ENCODE measurements around the gene PLCD3. TPM values are rescaled to one million over a fixed set of nuclear protein-coding genes. Genes with fewer than 3 reads are reported as not detected.

PLCD3 gene
- total RNA-seq, 1 experiment from 2014 or later = 55.8 TPM

DNA sequence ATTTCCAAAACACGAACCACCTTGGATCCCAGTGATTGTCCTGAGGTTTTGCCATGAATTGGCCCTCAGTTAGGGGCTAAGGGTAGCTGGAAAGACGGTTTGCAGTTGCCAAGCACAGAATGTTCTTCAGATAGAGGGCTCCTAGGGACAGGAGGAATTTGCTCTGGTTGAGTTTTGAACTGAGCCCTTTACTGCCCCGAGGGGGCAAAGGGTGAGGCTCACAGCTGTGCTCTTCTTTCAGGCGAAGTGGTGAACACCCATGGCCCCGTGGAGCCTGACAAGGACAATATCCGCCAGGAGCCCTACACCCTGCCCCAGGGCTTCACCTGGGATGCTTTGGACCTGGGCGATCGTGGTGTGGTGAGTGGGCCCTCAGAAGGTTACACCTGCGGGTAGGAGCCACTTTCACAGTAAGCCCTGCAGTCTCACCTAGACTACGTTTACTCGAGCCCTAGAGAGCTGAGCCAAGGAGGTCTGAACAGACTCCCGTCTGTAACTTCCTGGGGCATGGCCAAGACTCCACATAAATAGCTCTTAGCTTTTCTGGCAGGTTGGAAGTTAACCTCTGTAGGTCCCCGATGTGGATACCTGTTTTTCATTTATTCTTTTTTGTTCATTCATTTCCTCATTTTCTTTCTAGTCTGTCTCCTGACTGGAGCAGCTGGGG lies 38.7 kb downstream of the PLCD3 start:
- peaks cover 7% of the 10 kb centered on the region for H3K4me1 Mint-ChIP-seq
- H3K27ac Mint-ChIP-seq = no peak overlapping the region
- ATAC-seq = no peak
- no peak overlapping the region for H3K4me3 Mint-ChIP-seq
- no peak for DNase-seq (ENCODE audit: low spot score)
- no peak for TF ChIP-seq TEAD1 (CRISPR knock-in tag; IDR thresholded peaks at IDR 0.05)
- TF ChIP-seq, protein P1, sequence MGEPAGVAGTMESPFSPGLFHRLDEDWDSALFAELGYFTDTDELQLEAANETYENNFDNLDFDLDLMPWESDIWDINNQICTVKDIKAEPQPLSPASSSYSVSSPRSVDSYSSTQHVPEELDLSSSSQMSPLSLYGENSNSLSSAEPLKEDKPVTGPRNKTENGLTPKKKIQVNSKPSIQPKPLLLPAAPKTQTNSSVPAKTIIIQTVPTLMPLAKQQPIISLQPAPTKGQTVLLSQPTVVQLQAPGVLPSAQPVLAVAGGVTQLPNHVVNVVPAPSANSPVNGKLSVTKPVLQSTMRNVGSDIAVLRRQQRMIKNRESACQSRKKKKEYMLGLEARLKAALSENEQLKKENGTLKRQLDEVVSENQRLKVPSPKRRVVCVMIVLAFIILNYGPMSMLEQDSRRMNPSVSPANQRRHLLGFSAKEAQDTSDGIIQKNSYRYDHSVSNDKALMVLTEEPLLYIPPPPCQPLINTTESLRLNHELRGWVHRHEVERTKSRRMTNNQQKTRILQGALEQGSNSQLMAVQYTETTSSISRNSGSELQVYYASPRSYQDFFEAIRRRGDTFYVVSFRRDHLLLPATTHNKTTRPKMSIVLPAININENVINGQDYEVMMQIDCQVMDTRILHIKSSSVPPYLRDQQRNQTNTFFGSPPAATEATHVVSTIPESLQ (CRISPR knock-in tag; IDR thresholded peaks at IDR 0.05) = no peak
- TF ChIP-seq ZNF671 (CRISPR knock-in tag; IDR thresholded peaks at IDR 0.05) = no peak
- no peak for TF ChIP-seq IRF2 (CRISPR knock-in tag; IDR thresholded peaks at IDR 0.05; ENCODE audit: borderline replicate concordance, low read depth)
- H3K9me3 Mint-ChIP-seq = no peaks in the 10 kb centered on the region
- peaks cover 76% of the 10 kb centered on the region for H3K36me3 Mint-ChIP-seq
- ChIA-PET CTCF (no interaction called here), POLR2A (no interaction called here)
- no peaks in the 10 kb centered on the region for H3K27me3 Mint-ChIP-seq (ENCODE audit: low read depth)

DNA sequence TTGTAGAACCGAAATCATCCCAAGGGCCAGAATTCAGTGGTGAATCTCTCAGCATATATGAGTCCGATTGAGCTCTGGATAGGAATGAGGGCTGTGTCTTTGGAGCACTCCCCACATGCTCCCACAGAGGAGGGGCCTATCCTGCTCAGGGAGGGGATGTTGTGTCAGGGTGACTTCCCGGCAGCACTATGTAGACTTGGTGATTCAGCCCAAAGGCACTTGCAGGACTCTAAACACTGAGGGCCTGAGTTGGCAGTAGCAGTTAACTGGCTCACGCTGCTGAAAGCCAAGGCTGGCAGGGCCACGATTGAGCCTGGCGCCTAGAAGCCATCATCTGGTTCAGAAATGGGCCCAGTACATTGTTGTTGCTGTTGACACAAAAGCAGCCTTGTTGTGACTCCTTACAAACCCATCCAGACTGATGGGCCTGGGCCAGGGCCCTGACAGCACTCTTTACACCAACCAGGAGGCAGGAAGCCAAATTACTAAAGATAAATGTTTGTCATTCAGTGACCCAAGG lies 39.3 kb downstream of the PLCD3 start:
- H3K4me3 Mint-ChIP-seq = no peak overlapping the region
- ChIA-PET CTCF (no interaction called here), POLR2A (no interaction called here)
- no peaks in the 10 kb centered on the region for H3K27me3 Mint-ChIP-seq (ENCODE audit: low read depth)
- H3K36me3 Mint-ChIP-seq = peaks cover 75% of the 10 kb centered on the region
- ATAC-seq = no peak
- no peak for DNase-seq (ENCODE audit: low spot score)
- H3K9me3 Mint-ChIP-seq = no peaks in the 10 kb centered on the region
- H3K4me1 Mint-ChIP-seq = peaks cover 7% of the 10 kb centered on the region
- peak overlapping the region; percentile 53; the same call in 1 of the 2 replicates for H3K27ac Mint-ChIP-seq
- no peak for TF ChIP-seq GRHL2 (CRISPR knock-in tag; IDR thresholded peaks at IDR 0.05; ENCODE audit: insufficient replicate concordance, severe bottlenecking)
- TF ChIP-seq, protein P2, sequence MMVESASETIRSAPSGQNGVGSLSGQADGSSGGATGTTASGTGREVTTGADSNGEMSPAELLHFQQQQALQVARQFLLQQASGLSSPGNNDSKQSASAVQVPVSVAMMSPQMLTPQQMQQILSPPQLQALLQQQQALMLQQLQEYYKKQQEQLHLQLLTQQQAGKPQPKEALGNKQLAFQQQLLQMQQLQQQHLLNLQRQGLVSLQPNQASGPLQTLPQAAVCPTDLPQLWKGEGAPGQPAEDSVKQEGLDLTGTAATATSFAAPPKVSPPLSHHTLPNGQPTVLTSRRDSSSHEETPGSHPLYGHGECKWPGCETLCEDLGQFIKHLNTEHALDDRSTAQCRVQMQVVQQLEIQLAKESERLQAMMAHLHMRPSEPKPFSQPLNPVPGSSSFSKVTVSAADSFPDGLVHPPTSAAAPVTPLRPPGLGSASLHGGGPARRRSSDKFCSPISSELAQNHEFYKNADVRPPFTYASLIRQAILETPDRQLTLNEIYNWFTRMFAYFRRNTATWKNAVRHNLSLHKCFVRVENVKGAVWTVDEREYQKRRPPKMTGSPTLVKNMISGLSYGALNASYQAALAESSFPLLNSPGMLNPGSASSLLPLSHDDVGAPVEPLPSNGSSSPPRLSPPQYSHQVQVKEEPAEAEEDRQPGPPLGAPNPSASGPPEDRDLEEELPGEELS (CRISPR knock-in tag; IDR thresholded peaks at IDR 0.05) = no peak
- no peak for TF ChIP-seq ZNF219 (CRISPR knock-in tag; IDR thresholded peaks at IDR 0.05; ENCODE audit: borderline replicate concordance)
- no peak for TF ChIP-seq ATF1 (CRISPR knock-in tag; IDR thresholded peaks at IDR 0.05)
- TF ChIP-seq FOXJ3 (CRISPR knock-in tag; IDR thresholded peaks at IDR 0.05; ENCODE audit: borderline replicate concordance) = no peak
- TF ChIP-seq, protein P3, sequence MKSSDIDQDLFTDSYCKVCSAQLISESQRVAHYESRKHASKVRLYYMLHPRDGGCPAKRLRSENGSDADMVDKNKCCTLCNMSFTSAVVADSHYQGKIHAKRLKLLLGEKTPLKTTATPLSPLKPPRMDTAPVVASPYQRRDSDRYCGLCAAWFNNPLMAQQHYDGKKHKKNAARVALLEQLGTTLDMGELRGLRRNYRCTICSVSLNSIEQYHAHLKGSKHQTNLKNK (CRISPR knock-in tag; IDR thresholded peaks at IDR 0.05) = no peak
- TF ChIP-seq, protein P4, sequence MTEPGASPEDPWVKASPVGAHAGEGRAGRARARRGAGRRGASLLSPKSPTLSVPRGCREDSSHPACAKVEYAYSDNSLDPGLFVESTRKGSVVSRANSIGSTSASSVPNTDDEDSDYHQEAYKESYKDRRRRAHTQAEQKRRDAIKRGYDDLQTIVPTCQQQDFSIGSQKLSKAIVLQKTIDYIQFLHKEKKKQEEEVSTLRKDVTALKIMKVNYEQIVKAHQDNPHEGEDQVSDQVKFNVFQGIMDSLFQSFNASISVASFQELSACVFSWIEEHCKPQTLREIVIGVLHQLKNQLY (CRISPR knock-in tag; IDR thresholded peaks at IDR 0.05) = no peak
- TF ChIP-seq, protein P5, sequence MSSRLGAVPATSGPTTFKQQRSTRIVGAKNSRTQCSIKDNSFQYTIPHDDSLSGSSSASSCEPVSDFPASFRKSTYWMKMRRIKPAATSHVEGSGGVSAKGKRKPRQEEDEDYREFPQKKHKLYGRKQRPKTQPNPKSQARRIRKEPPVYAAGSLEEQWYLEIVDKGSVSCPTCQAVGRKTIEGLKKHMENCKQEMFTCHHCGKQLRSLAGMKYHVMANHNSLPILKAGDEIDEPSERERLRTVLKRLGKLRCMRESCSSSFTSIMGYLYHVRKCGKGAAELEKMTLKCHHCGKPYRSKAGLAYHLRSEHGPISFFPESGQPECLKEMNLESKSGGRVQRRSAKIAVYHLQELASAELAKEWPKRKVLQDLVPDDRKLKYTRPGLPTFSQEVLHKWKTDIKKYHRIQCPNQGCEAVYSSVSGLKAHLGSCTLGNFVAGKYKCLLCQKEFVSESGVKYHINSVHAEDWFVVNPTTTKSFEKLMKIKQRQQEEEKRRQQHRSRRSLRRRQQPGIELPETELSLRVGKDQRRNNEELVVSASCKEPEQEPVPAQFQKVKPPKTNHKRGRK (CRISPR knock-in tag; IDR thresholded peaks at IDR 0.05; ENCODE audit: borderline replicate concordance) = no peak
- TF ChIP-seq, protein P6, sequence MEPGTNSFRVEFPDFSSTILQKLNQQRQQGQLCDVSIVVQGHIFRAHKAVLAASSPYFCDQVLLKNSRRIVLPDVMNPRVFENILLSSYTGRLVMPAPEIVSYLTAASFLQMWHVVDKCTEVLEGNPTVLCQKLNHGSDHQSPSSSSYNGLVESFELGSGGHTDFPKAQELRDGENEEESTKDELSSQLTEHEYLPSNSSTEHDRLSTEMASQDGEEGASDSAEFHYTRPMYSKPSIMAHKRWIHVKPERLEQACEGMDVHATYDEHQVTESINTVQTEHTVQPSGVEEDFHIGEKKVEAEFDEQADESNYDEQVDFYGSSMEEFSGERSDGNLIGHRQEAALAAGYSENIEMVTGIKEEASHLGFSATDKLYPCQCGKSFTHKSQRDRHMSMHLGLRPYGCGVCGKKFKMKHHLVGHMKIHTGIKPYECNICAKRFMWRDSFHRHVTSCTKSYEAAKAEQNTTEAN (CRISPR knock-in tag; IDR thresholded peaks at IDR 0.05) = no peak
- TF ChIP-seq HMGA2 (CRISPR knock-in tag; IDR thresholded peaks at IDR 0.05) = no peak
- no peak for TF ChIP-seq GABPB1 (CRISPR knock-in tag; IDR thresholded peaks at IDR 0.05)
- no peak for TF ChIP-seq MXD4 (CRISPR knock-in tag; IDR thresholded peaks at IDR 0.05; ENCODE audit: borderline replicate concordance)
- no peak for TF ChIP-seq SMAD3 (CRISPR knock-in tag; IDR thresholded peaks at IDR 0.05; ENCODE audit: borderline replicate concordance)
- TF ChIP-seq, protein P7, sequence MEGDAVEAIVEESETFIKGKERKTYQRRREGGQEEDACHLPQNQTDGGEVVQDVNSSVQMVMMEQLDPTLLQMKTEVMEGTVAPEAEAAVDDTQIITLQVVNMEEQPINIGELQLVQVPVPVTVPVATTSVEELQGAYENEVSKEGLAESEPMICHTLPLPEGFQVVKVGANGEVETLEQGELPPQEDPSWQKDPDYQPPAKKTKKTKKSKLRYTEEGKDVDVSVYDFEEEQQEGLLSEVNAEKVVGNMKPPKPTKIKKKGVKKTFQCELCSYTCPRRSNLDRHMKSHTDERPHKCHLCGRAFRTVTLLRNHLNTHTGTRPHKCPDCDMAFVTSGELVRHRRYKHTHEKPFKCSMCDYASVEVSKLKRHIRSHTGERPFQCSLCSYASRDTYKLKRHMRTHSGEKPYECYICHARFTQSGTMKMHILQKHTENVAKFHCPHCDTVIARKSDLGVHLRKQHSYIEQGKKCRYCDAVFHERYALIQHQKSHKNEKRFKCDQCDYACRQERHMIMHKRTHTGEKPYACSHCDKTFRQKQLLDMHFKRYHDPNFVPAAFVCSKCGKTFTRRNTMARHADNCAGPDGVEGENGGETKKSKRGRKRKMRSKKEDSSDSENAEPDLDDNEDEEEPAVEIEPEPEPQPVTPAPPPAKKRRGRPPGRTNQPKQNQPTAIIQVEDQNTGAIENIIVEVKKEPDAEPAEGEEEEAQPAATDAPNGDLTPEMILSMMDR (IDR thresholded peaks at IDR 0.05) = no peak
- TF ChIP-seq, protein P8, sequence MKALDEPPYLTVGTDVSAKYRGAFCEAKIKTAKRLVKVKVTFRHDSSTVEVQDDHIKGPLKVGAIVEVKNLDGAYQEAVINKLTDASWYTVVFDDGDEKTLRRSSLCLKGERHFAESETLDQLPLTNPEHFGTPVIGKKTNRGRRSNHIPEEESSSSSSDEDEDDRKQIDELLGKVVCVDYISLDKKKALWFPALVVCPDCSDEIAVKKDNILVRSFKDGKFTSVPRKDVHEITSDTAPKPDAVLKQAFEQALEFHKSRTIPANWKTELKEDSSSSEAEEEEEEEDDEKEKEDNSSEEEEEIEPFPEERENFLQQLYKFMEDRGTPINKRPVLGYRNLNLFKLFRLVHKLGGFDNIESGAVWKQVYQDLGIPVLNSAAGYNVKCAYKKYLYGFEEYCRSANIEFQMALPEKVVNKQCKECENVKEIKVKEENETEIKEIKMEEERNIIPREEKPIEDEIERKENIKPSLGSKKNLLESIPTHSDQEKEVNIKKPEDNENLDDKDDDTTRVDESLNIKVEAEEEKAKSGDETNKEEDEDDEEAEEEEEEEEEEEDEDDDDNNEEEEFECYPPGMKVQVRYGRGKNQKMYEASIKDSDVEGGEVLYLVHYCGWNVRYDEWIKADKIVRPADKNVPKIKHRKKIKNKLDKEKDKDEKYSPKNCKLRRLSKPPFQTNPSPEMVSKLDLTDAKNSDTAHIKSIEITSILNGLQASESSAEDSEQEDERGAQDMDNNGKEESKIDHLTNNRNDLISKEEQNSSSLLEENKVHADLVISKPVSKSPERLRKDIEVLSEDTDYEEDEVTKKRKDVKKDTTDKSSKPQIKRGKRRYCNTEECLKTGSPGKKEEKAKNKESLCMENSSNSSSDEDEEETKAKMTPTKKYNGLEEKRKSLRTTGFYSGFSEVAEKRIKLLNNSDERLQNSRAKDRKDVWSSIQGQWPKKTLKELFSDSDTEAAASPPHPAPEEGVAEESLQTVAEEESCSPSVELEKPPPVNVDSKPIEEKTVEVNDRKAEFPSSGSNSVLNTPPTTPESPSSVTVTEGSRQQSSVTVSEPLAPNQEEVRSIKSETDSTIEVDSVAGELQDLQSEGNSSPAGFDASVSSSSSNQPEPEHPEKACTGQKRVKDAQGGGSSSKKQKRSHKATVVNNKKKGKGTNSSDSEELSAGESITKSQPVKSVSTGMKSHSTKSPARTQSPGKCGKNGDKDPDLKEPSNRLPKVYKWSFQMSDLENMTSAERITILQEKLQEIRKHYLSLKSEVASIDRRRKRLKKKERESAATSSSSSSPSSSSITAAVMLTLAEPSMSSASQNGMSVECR (CRISPR knock-in tag; IDR thresholded peaks at IDR 0.05; ENCODE audit: borderline replicate concordance) = no peak
- no peak for TF ChIP-seq JUN (CRISPR knock-in tag; IDR thresholded peaks at IDR 0.05)

Measured in WTC11 (cell line).